C4-2B (cell line): ENCODE data around the gene TMEM60.

Source experiments
- CTCF ChIP-seq: fragments of 450-650 bp; conservative IDR thresholded peaks from 2 replicates; pipeline ENCODE4 v1.5.1; 2017; ENCODE audit warnings: mild to moderate bottlenecking
- ZFX ChIP-seq: fragments of 450-650 bp; IDR thresholded peaks from 2 replicates; pipeline ENCODE4 v1.6.1; 2017

DNA sequence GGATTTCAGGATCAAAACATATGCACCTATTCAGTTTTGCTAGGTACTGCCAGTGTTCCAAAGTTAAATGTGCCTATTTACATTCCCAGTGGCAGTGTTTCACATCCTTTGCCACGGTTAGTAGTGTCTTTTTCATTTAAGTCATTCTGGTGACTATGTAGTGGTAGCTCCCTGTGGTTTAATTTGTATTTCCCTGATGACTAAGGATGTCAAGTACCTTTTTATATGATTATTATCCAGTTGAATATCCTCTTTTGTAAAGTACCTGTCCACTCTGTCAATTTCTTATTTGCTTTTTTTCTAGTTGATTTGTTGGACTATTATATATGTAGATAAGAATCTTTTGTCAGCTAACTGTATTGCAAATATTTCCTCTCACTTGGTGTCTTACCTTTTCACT is 45.1 kb downstream of the TMEM60 start:
- TF ChIP-seq CTCF (no peak), ZFX (no peak)
